ENCODE measurements around the gene WWC2.

DNA sequence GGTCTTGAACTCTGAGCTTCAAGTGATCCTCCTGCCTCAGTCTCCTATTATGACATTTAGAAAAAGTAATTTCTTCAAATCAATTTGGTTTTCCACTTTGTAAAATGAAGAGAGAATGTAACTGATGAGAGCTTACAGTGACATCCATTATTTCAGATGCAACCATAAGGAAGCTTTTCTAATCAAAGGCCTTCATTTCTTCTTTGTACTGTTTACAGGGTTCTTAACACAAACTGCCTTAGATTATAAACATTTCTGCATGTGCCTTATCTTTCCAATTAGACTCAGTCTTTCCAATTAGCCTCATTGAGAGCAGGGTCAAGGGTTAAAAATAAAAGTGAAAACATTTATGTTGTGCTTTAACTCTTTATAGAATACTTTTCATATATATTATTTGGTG, 71.8 kb downstream of the WWC2 start:
- TF ChIP-seq POLR2A (IDR thresholded peaks at IDR 0.05) (no peak), POLR2AphosphoS5 (IDR thresholded peaks at IDR 0.05) (no peak)
- TF ChIP-seq, protein P1, sequence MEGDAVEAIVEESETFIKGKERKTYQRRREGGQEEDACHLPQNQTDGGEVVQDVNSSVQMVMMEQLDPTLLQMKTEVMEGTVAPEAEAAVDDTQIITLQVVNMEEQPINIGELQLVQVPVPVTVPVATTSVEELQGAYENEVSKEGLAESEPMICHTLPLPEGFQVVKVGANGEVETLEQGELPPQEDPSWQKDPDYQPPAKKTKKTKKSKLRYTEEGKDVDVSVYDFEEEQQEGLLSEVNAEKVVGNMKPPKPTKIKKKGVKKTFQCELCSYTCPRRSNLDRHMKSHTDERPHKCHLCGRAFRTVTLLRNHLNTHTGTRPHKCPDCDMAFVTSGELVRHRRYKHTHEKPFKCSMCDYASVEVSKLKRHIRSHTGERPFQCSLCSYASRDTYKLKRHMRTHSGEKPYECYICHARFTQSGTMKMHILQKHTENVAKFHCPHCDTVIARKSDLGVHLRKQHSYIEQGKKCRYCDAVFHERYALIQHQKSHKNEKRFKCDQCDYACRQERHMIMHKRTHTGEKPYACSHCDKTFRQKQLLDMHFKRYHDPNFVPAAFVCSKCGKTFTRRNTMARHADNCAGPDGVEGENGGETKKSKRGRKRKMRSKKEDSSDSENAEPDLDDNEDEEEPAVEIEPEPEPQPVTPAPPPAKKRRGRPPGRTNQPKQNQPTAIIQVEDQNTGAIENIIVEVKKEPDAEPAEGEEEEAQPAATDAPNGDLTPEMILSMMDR (IDR thresholded peaks at IDR 0.05) = no peak
